B cell (primary cell): ENCODE results near the gene C4orf17. TPM values are rescaled to one million over a fixed set of nuclear protein-coding genes. Genes with fewer than 3 reads are reported as not detected.

ENCODE experiments used
- ATAC-seq: fragments of 200-7000 bp; cut with Tn5 transposase; one replicate; pipeline ENCODE4 v1.10.0; 2021; ENCODE audit warnings: low read depth, mild to moderate bottlenecking, moderate number of reproducible peaks, moderate library complexity
- CTCF ChIA-PET: fragments of 350-600 bp; sonication (Branson Sonifier 250); formaldehyde crosslinking; loops from one replicate; lab custom pipeline; 2021; ENCODE audit warnings: antibody characterized with exemption, inconsistent platforms; lab: Charles Lee
- POLR2A ChIA-PET: fragments of 350-600 bp; sonication (Branson Sonifier 250); formaldehyde crosslinking; loops from one replicate; lab custom pipeline; 2021; ENCODE audit warnings: antibody characterized with exemption; lab: Charles Lee
- DNase-seq: peaks from one replicate; pipeline ENCODE4 v3.0.0; 2013
- H2AFZ ChIP-seq: 2 replicates; pipeline ENCODE4 v1.6.1; 2012; ENCODE audit warnings: mild to moderate bottlenecking, low read depth, low read length; ENCODE audit not compliant: insufficient read depth, poor library complexity, severe bottlenecking
- H3K27ac ChIP-seq, 2 donors: 1 replicate in 1 of 2; 2 replicates in 1 of 2; pipeline ENCODE4 v1.5.1; 2012 to 2013; ENCODE audit warnings: low read length in 2 of 2, mild to moderate bottlenecking in 2 of 2, moderate library complexity in 1 of 2
- H3K27me3 ChIP-seq, 4 experiments: fragments of 200-600 bp in 1 of 4; sonication (generic) in 1 of 4; replicated peaks in 1 of 4; 1 replicate in 2 of 4; 2 replicates in 2 of 4; pipeline versions ENCODE4 v1.6.1 to v1.7.0; 2013 to 2016; ENCODE audit warnings: low read length in 3 of 4, mild to moderate bottlenecking in 2 of 4, mixed read lengths in 1 of 4, moderate library complexity in 1 of 4; ENCODE audit not compliant: insufficient read depth in 4 of 4, control insufficient read depth in 3 of 4; ENCODE audit errors: control extremely low read depth in 1 of 4
- H3K36me3 ChIP-seq, 2 experiments: replicated peaks in 1 of 2; 1 replicate in 1 of 2; 2 replicates in 1 of 2; pipeline versions ENCODE4 v1.6.1 to v1.7.1; 2013; ENCODE audit warnings: low read length in 1 of 2; ENCODE audit not compliant: insufficient read depth in 2 of 2, control insufficient read depth in 1 of 2; ENCODE audit errors: control extremely low read depth in 1 of 2, extremely low read depth in 1 of 2
- H3K4me1 ChIP-seq, 2 donors: fragments of 200-600 bp in 1 of 2; sonication (generic) in 1 of 2; 1 replicate in 1 of 2; 2 replicates in 1 of 2; pipeline versions ENCODE4 v1.5.1 to v1.6.1; 2013 to 2017; ENCODE audit warnings: low read length in 2 of 2; ENCODE audit not compliant: control insufficient read depth in 2 of 2, insufficient read depth in 2 of 2
- H3K4me2 ChIP-seq: replicated peaks from 2 replicates; pipeline ENCODE3; 2012; ENCODE audit warnings: mild to moderate bottlenecking, low read depth, low read length; ENCODE audit not compliant: poor library complexity, severe bottlenecking
- H3K4me3 ChIP-seq, 5 experiments: fragments of 200-600 bp in 1 of 5; sonication (generic) in 1 of 5; 1 replicate in 3 of 5; 2 replicates in 2 of 5; pipeline versions ENCODE4 v1.5.1 to v1.7.0; 2011 to 2016; ENCODE audit warnings: low read length in 4 of 5, mild to moderate bottlenecking in 4 of 5, low read depth in 2 of 5, control low read depth in 1 of 5, moderate library complexity in 1 of 5; ENCODE audit not compliant: insufficient read depth in 1 of 5; ENCODE audit errors: control extremely low read depth in 1 of 5, extremely low read depth in 1 of 5
- H3K79me2 ChIP-seq: fragments of 200-600 bp; sonication (generic); one replicate; pipeline ENCODE4 v1.6.0; 2016; ENCODE audit warnings: low read length; ENCODE audit not compliant: control insufficient read depth, insufficient read depth
- H3K9ac ChIP-seq: fragments of 200-600 bp; sonication (generic); 2 replicates; pipeline ENCODE4 v1.6.1; 2017; ENCODE audit warnings: mild to moderate bottlenecking, low read length, moderate library complexity
- H3K9me3 ChIP-seq, 3 donors: one replicate each; pipeline versions ENCODE4 v1.6.1 to v1.7.1; 2013; ENCODE audit warnings: low read length in 2 of 3; ENCODE audit not compliant: control insufficient read depth in 2 of 3, insufficient read depth in 1 of 3; ENCODE audit errors: control extremely low read depth in 1 of 3
- H4K20me1 ChIP-seq: 2 replicates; pipeline ENCODE4 v1.6.0; 2012; ENCODE audit warnings: mild to moderate bottlenecking, low read length; ENCODE audit not compliant: insufficient read depth, control insufficient read depth, poor library complexity, severe bottlenecking
- H3K27ac Mint-ChIP-seq: one replicate; pipeline ENCODE4 v1.8.0; 2021; ENCODE audit warnings: mixed read lengths
- H3K27me3 Mint-ChIP-seq: one replicate; pipeline ENCODE4 v1.8.0; 2021; ENCODE audit warnings: mixed read lengths
- H3K4me1 Mint-ChIP-seq: one replicate; pipeline ENCODE4 v1.8.0; 2021; ENCODE audit warnings: mixed read lengths
- H3K4me3 Mint-ChIP-seq: one replicate; pipeline ENCODE4 v1.8.0; 2021; ENCODE audit warnings: mixed read lengths
- H3K9me3 Mint-ChIP-seq: one replicate; pipeline ENCODE4 v1.8.0; 2022; ENCODE audit warnings: mixed read lengths; ENCODE audit not compliant: insufficient read depth
- CTCF ChIP-seq: fragments of 200-600 bp; IDR thresholded peaks from one replicate; pipeline ENCODE4 v1.8.0; 2022; ENCODE audit warnings: antibody characterized with exemption, mild to moderate bottlenecking
- EZH2 ChIP-seq: IDR thresholded peaks from 2 replicates; pipeline ENCODE4 v1.6.1; 2012; ENCODE audit warnings: borderline replicate concordance, low read depth, mild to moderate bottlenecking, moderate library complexity, low read length; ENCODE audit not compliant: insufficient read depth, poor library complexity, severe bottlenecking
- WGBS: methylation state at CpG from one replicate; pipeline ENCODE4 v1.1.5; 2013; ENCODE audit warnings: missing lambda C conversion rate; ENCODE audit not compliant: insufficient coverage; 5-methylcytosine and 5-hydroxymethylcytosine counted together
- intact Hi-C: fragments of 100-400 bp; cut with micrococcal nuclease; formaldehyde crosslinking; loops from one replicate; pipeline ENCODE4 v1.10.0; 2022
- polyA plus RNA-seq: library from polyadenylated mRNA; depleted of rRNA; stranded (reverse); fragments of >200 nt; gene quantifications from 2 replicates; pipeline ENCODE4 v1.2.3, GENCODE V29; 2012
- total RNA-seq, 2 donors: library from RNA; stranded (reverse); fragments of 120-200 nt in 1 of 2; gene quantifications; 1 replicate in 1 of 2; 2 replicates in 1 of 2; pipeline versions ENCODE4 v1.2.3 to v1.2.4, GENCODE V29; 2013 to 2022

Gene C4orf17
- total and polyA plus RNA-seq, 2 donors (not counting 1 experiment from before 2014, with no cell fraction given) = not detected

GRCh38 chr4:99537674-99538073 lies 26.9 kb downstream of the C4orf17 start:
- Mint-ChIP-seq H3K4me3 (no peak overlapping the region), H3K9me3 (no peaks in the 10 kb centered on the region), H3K27ac (no peak overlapping the region), H3K4me1 (no peaks in the 10 kb centered on the region), H3K27me3 (peaks cover 35% of the 10 kb centered on the region)
- H3K79me2 ChIP-seq = no peaks in the 10 kb centered on the region
- intact Hi-C loops = no loop called here
- no peak for ATAC-seq
- no peak overlapping the region for H3K27ac ChIP-seq
- ChIA-PET POLR2A (no interaction called here), CTCF (interaction anchor here (0.9 to 1.6 kb wide), 2 partner anchors 77 to 274 kb away, joined by 3 read pairs; no protein-coding TSS in a partner anchor)
- H2AFZ ChIP-seq = no peak overlapping the region
- H3K4me3 ChIP-seq = no peak overlapping the region
- peaks cover 0 to 3% (median 0%) of the 10 kb centered on the region in 4 experiments for H3K27me3 ChIP-seq
- no peak for TF ChIP-seq EZH2
- TF ChIP-seq CTCF = no peak
- no peaks in the 10 kb centered on the region for H3K4me1 ChIP-seq
- H3K4me2 ChIP-seq = no peak overlapping the region
- H3K9ac ChIP-seq = no peak overlapping the region
- WGBS = 97% methylated on average over 3 of the region's 4 CpGs
- H3K9me3 ChIP-seq = peaks cover 0 to 2% (median 1%) of the 10 kb centered on the region in 3 donors
- H3K36me3 ChIP-seq = no peaks in the 10 kb centered on the region
- no peak for DNase-seq
- H4K20me1 ChIP-seq = no peaks in the 10 kb centered on the region

- POLR2A ChIA-PET = no interaction called here
- Histone ChIP-seq H3K4me2 (no peak overlapping the region), H2AFZ (no peak overlapping the region), H4K20me1 (no peaks in the 10 kb centered on the region), H3K27me3 (peaks cover 0 to 3% (median 0%) of the 10 kb centered on the region in 4 experiments), H3K9me3 (peaks cover 2 to 3% (median 2%) of the 10 kb centered on the region in 3 donors), H3K79me2 (no peaks in the 10 kb centered on the region), H3K36me3 (no peaks in the 10 kb centered on the region), H3K4me1 (no peaks in the 10 kb centered on the region), H3K9ac (no peak overlapping the region), H3K4me3 (no peak overlapping the region), H3K27ac (no peak overlapping the region)
- Mint-ChIP-seq H3K27ac (no peak overlapping the region), H3K4me3 (no peak overlapping the region), H3K4me1 (no peaks in the 10 kb centered on the region), H3K27me3 (peaks cover 16% of the 10 kb centered on the region), H3K9me3 (no peaks in the 10 kb centered on the region)
- CTCF ChIA-PET = no interaction called here
- intact Hi-C loops = no loop called here
- TF ChIP-seq EZH2 = no peak
- TF ChIP-seq CTCF = no peak
- no peak for DNase-seq
- no peak for ATAC-seq
Observed at GRCh38 chr4:99540277-99540939, 29.6 kb downstream of the C4orf17 start.
